ENCODE measurements around the gene SP7.
A peak's percentile ranks its signal among the peaks of the same experiment; 100 is the strongest.
"Not testable (repeated sequence)": the region's sequence is repeated elsewhere in the genome, so short reads cannot be mapped to it uniquely, and the experiment has no call there.

SP7 gene

DNA sequence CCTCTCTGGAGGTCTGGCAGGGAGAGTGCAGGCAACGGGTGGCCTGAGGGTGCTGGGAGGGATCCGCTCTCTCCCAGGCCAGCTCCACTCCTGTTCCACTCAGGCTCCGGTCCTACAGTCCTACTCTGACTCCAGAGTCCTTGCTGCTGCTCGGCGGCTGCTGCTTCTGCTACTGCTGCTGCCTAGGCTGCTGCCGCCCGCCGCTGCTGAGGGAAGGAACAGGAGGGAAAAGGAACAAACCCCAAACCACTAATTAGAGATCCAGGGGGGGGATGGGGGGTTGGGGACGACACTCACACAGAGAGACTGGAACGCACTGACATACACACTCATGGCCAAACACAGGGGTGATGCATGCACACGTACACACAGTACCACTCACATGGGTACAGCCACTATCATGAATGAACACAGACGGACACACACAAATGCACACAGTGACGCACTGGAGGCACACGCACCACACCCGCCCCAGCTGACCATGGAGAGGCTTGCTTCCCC is at the start of gene SP7:
Gene SP7, minus strand, starts transcription at position 174 of the 501 bp plus-strand sequence. CDS start 708 bp downstream, outside the sequence.
- no peak for DNase-seq (ENCODE audit: low read depth)

DNA sequence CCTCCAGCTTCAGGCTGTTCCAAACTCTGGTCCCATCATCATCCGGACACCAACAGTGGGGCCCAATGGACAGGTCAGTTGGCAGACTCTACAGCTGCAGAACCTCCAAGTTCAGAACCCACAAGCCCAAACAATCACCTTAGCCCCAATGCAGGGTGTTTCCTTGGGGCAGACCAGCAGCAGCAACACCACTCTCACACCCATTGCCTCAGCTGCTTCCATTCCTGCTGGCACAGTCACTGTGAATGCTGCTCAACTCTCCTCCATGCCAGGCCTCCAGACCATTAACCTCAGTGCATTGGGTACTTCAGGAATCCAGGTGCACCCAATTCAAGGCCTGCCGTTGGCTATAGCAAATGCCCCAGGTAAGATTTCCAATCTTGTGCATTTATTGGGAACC is 47.1 kb upstream of the SP7 start:
- no peak for DNase-seq (ENCODE audit: low read depth)

DNA sequence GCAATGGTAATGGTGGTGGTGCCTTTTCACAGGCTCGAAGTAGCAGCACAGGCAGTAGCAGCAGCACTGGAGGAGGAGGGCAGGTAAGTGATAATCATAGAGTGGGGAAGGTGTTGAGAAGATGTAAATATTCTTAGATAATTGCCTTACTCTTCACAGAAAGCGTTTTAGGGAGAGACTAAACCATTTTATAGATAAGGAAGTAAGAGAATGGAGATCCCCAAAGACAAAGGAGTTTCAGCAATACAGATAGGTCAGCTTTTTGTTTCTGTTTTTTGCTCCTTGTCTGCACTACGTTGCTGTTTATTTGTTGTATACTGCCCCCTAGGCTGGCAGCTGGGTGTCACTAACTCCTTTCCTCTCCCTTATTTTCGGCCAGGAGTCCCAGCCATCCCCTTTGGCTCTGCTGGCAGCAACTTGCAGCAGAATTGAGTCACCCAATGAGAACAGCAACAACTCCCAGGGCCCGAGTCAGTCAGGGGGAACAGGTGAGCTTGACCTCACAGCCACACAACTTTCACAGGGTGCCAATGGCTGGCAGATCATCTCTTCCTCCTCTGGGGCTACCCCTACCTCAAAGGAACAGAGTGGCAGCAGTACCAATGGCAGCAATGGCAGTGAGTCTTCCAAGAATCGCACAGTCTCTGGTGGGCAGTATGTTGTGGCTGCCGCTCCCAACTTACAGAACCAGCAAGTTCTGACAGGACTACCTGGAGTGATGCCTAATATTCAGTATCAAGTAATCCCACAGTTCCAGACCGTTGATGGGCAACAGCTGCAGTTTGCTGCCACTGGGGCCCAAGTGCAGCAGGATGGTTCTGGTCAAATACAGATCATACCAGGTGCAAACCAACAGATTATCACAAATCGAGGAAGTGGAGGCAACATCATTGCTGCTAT is 45.8 kb upstream of the SP7 start:
- peak; percentile 58 for DNase-seq (ENCODE audit: low read depth)

DNA sequence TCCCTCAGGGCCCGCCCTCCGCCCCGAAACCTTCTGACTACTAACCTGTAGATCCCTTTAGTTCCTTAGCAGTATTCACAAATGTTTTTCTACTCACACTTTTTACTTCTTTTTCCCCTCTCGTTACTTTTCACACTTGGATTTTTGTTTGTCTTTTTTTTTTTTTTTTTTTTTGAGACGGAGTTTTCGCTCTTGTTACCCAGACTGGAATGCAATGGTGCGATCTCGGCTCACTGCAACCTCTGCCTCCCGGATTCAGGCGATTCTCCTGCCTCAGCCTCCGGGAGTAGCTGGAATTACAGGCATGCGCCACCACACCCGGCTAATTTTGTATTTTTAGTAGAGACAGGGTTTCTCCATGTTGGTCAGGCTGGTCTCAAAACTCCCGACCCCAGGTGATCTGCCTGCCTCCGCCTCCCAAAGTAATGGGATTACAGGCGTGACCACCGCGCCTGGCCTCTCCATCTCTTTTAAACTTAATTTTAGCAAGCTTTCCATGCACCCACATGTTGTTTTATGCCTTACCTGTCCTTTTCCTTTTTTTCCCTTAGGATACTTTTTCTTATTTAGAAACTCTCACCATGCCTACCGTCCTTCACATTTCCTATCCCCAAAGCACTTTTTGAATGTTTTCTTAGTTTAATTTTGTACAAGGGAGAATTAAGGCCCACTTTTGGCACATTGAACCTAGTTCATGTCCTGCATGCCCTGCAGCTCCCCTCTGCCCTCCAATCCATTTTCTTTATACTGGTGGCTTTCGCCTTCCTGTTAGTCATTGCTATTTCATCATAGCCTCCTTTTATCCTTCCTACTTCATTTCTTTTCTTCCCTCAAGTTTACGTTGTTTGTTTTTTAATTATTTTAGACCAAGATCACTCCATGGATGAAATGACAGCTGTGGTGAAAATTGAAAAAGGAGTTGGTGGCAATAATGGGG is 44.9 kb upstream of the SP7 start:
- DNase-seq (ENCODE audit: low read depth) = no peak

DNA sequence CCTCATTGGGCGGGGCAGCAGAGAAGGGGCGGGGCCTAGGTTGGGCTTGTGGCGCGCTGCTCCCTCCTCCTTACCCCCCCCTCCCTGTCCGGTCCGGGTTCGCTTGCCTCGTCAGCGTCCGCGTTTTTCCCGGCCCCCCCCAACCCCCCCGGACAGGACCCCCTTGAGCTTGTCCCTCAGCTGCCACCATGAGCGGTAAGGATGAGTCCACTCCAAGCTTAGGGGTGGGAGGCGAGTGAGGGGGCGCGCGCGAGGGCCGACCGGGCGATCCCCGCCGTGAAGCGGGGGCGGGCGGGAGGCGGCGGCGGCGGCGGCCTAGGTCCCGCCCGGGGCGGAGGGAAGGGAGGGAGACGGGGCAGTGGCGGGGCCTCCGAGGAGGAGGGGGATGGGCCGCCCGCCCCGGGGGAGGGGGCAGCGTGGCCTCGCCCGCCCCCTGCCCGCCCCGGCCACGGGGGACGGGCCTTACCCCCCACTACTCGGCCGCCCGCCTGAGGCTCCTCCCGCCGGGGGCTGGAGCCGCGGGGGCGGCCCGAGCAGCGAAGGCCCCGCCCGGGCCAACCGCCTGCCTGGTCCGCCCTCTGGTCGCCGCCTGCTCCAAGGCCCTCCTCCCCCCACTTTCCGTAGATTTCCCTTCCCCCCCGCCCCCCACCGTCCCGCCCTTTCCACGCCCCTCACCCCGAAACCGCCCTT is 44.1 kb upstream of the SP7 start, which contains the start of gene SP1:
Gene SP1, plus strand, starts transcription at position 73 of the 690 bp plus-strand sequence. Its CDS starts 116 bp downstream, at position 189.
- DNase-seq (ENCODE audit: low read depth) = peak; percentile 91

DNA sequence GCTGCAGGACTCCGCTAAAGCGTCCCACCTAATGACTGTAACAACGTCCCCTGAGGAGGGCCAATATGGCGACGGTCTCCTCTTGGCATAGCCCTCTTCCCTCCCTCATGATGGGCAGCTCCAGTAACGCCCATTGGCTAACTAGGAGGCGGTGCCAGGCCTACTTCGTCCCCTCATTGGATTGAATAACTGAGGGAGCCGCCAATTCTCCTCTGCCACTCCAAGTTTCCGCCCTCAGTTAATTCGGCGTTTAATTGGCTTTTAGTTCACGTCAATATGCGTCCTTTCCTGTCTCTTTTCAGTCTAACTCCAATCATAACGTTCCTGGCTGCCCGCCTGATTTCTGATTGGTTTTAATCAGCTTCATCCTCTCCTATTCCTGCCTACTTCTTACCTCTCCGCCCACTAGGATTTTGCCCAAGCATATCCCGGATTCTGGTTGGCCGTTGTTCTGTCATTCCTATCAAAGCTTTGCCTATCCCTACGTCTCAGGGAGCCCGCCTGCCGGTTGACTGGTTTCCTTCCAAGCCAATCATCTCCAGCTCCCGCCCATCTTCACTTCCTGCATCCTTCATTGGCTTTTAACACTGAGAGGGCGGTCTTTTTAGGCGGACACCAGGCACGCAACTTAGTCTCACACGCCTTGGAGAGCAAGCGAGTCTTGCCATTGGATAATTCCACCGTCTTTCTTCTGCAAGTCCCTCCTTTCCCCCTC is 43.4 kb upstream of the SP7 start:
- peak; percentile 100 for DNase-seq (ENCODE audit: low read depth)

DNA sequence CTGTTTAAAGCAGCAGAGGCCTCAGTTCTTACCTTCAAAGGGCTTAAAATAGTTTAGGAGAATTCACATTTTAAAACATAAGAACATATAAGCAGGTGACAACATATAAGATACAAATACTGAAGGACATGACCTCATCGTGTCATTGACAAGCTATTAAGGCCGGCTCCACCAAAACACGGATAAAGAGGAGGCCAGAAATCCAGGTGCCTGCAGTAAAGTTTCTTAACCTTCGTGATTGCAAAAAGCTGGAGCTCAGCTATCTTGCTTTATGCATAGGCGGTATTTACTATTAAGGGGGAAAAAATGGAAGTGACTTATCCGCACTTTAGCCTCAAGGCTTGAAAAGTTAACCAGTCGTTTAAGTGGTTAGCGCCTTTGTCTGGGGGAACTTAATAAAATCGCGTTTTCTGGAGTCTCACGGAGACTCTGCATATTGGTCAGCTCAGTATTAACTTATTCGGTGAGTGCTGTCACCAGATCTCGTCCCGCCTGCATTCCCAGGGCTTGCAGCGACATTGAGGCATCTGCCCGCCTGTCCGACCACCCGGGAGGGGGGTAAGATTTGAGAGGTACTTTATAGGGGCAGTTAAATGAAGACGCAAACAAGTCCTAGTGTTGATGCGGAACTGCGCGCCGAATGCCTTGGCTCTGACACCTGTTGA is 42.7 kb upstream of the SP7 start:
- DNase-seq (ENCODE audit: low read depth) = no peak

DNA sequence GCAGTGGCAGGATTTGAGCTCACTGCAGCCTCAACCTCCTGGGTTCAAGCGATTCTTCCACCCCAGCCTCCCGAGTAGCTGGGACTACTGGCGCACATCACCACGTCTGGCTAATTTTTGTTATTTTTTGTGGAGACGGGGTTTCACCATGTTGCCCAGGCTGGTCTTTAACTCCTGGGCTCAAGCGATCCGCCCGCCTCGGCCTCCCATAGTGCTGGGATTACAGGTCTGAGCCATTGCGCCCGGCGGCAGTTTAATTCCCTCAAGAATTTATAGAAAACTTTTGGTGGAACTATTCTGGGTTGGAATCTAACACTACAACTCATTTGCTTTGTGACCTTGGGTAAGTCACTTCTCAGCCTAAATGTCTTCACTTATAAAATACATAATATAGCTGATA is 42.1 kb upstream of the SP7 start:
- DNase-seq (ENCODE audit: low read depth) = no peak

DNA sequence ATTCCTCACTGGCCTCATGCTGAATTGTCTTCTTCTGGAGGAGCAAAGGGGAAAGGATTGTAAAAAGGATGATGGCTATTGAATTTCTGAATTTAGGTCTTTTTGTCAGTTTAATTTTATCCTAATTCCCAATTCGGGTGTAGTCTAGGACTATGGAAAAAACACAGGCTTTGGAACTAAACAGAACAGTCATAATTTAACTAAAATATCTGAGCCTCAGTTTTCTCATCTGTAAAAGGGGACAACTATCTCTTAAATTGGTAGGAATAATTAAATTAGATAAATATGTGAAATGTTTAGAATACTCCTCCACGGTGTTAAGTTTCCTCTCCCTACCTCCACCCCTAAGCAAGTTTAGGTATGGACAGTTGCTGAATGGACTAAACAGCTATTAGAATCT is 40.6 kb upstream of the SP7 start:
- DNase-seq (ENCODE audit: low read depth) = no peak

DNA sequence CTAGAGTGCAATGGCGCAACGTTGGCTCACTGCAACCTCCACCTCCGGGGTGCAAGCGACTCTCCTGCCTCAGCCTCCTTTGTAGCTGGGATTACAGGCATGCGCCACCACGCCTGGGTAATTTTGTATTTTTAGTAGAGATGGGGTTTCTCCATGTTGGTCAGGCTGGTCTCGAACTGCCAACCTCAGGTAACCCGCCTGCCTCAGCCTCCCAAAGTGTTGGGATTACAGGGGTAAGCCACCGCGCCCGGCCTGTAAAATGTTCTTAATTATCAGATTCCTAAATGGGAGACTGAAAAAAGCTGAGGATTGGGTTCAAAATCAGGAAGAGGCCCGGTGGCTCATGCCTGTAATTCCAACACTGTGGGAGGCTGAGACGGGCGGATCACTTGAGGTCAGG is 38.1 kb upstream of the SP7 start:
- DNase-seq (ENCODE audit: low read depth) = not testable (repeated sequence)

DNA sequence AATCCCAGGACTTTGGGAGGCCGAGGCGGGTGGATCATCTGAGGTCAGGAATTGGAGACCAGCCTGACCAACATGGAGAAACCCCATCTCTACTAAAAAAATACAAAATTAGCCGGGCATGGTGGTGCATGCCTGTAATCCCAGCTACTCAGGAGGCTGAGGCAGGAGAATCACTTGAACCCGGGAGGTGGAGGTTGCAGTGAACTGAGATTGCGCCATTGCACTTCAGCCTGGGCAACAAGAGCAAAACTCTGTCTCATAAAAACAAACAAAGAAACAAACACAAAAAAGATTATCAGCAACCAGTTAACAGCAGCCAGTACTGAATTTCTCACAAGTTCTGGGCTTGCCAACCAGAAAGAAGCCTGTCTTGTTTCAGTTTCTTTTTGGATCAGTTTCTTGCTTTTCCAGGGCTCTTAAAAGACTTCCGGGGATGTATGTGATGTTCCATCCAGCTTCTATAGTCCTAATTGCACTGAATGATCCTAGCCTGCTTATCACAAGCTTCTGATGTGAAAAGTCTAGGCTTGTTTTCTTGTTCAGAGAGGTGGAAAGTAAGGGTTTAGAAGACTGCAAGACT is 37.5 kb upstream of the SP7 start:
- not testable (repeated sequence) for DNase-seq (ENCODE audit: low read depth)

DNA sequence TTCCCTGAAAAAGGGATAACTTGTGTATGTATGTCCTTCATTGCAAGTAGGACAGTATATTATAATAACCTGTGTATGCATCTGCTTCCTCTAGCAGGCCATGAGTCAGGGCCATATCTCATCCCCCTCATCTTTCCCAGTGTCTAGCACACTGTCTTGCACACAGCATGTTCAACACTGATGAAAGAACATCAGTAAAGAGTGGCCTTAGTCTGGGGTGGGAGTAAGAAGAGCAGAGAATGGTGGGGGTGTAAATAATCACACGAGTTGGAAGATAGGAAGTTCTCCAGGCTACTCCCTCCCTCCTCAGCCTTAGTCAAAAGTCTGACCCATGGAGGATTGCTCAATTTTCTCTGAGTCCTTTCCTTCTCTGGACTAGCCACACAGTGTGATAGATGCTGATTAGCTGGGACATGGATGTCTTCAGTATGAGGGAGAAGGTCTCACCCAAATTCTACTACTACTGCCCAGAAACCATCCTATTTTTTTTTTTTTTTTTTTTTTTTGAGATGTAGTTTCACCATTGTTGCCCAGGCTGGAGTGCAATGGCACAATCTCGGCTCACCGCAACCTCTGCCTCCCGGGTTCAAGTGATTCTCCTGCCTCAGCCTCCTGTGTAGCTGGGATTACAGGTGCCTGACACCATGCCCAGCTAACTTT is 29.2 kb upstream of the SP7 start:
- DNase-seq (ENCODE audit: low read depth) = peak; percentile 51

DNA sequence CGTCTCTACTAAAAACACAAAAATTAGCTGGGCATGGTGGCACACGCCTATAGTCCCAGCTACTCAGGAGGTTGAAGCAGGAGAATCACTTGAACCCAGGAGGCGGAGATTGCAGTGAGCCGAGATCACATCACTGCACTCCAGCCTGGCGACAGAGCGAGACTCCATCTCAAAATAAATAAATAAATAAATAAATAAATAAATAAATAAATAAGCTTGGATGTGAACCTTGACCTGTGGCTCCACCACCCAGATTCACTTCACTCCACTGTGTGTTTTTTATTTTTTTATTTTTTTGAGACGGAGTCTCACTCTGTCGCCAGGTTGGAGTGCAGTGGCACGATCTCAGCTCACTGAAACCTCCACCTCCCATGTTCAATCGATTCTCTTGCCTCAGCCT is 25.5 kb upstream of the SP7 start:
- DNase-seq (ENCODE audit: low read depth) = not testable (repeated sequence)

DNA sequence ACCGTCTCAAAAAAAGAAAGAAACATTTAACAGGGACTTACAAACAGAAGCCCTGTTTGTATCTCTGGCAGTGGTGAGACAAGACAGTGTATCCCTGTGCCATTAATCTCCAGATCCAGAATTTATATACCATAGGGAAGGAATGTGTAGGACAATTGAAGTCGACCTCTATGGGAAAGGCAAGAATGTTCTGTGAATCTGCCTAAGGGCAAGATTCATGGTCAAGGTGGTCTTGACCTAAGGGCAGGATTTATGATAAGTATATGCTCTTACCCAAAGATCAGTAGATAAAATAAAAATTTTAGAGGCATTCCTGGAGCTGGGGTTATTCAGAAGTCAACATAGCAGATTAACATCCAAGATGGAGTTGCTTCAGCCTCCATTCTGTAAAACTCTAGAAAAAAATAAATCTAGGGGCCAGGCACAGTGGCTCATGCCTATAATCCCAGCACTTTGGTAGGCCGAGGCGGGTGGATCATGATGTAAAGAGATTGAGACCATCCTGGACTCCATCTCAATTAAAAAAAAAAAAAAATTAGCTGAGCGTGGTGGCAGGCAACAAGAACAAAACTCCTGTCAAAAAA is 22.8 kb upstream of the SP7 start:
- DNase-seq (ENCODE audit: low read depth) = no peak

DNA sequence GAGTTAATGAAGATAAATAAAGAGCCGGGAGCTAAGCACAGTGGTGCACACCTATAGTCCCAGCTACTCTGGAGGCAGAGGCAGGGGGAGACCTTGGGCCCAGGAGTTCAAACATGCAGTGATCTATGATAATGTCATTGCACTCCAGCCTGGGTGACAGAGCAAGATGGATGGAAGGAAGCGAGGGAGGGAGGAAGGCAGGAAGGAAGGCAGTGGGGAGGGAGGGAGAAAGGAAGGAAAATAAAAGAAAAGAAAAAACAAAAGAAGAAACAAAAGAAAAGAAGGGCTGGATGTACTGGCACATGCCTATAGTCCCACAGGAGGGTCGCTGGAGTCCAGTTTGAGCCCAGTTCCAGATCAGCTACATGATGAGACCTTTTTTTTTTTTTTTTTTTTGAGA is 19.0 kb upstream of the SP7 start:
- DNase-seq (ENCODE audit: low read depth) = no peak

DNA sequence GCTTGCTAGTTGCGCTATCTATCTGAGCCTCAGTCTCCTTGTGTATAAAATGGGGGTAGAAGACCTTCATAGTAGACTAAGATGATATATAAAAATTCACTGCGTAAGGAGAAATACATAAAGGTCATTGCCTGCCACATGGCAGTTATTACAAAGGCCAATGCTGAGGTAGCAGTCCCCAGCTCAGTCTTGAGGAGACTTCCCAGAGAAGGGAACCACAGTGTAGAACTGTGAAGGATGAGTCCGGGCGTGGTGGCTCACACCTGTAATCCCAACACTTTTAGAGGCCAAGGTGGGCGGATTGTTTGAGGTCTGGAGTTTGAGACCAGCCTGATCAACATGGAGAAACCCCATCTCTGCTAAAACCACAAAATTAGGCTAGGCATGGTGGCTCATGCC is 17.1 kb upstream of the SP7 start:
- no peak for DNase-seq (ENCODE audit: low read depth)

DNA sequence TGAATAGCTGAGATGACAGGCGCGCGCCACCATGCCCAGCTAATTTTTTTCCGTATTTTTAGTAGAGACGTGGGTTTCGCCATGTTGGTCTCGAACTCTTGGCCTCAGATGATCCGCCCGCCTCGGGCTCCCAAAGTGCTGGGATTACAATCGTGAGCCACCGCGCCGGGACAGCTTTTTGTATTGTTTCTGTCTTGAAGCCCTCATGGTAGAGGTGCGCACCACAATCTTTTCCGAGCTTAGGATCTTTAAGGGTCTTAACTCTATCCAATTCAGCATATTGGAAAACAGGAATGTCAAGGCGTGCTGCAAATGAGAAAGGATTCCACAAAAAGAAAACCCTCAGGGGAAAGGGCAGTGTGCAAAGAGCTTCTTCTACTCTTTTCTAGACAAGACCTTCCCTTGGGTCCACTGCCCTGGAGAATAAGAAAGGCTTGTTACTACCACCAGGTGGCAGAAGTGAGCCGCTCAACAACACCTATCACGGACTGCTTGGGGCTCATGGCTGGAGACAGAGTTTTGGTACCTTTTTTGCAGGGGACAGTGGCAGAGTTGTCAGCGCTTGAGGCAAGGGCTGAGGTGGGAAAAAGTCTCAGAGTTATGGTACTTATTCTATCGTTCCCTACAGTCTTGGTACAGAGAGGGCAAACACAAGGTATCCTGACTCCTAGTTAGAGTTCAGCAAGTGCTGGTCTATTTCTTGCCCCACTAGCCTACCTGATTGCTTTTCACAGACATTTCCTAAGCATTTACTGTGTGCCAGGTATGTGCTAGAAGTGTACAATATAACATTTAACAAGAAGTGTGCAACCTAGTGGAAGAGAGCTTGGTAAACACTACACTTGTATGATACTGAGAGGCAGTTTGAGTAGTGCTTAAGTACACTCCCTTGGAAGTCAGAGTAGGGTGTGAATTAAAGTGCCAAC is 16.4 kb upstream of the SP7 start:
- peak; percentile 70 for DNase-seq (ENCODE audit: low read depth)

DNA sequence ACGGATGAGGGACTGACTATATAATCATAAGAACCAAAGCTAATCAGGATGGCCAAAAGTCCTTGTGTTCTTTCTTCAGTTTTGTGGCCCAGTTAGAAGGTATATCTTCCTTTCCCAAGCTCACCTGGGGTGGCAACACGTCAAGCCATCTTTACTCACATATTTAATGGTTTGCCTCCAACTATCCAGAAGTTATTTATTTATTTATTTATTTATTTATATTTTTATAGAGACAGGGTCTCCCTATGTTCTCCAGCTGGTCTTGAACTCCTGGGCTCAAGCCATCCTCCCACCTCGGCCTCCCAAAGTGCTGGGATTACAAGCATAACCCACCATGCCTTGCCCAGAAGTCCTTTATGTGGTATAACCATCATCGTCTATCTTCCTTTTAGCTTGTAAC is 11.8 kb upstream of the SP7 start:
- no peak for DNase-seq (ENCODE audit: low read depth)
